ENCODE data around the gene FHIT.

DNA sequence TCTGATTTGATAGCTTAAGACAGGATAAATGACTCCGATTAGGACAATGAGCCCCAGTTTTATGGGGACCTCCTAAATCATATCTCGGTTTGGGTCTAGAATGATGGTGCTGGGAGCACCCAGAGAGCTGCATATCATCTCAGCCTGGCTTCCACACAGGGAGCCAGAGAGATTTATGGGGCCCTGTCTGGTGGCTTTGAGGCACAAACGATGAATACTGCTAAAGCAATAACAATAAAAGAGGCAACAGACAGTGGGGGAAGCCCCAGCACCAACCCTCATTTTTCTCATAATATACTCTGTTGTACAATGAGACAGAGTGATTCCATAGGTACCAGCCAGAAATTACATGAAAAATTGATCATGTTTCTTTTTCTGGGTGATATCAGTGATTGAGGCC lies 1312.4 kb downstream of the FHIT start:
- TF ChIP-seq, protein P1, sequence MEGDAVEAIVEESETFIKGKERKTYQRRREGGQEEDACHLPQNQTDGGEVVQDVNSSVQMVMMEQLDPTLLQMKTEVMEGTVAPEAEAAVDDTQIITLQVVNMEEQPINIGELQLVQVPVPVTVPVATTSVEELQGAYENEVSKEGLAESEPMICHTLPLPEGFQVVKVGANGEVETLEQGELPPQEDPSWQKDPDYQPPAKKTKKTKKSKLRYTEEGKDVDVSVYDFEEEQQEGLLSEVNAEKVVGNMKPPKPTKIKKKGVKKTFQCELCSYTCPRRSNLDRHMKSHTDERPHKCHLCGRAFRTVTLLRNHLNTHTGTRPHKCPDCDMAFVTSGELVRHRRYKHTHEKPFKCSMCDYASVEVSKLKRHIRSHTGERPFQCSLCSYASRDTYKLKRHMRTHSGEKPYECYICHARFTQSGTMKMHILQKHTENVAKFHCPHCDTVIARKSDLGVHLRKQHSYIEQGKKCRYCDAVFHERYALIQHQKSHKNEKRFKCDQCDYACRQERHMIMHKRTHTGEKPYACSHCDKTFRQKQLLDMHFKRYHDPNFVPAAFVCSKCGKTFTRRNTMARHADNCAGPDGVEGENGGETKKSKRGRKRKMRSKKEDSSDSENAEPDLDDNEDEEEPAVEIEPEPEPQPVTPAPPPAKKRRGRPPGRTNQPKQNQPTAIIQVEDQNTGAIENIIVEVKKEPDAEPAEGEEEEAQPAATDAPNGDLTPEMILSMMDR (IDR thresholded peaks at IDR 0.05; ENCODE audit: low read depth, low read length): no peak
- no peak for TF ChIP-seq EZH2phosphoT487 (IDR thresholded peaks at IDR 0.05; ENCODE audit: low read depth)
